ENCODE data around the gene HRCT1.

HRCT1 gene

DNA sequence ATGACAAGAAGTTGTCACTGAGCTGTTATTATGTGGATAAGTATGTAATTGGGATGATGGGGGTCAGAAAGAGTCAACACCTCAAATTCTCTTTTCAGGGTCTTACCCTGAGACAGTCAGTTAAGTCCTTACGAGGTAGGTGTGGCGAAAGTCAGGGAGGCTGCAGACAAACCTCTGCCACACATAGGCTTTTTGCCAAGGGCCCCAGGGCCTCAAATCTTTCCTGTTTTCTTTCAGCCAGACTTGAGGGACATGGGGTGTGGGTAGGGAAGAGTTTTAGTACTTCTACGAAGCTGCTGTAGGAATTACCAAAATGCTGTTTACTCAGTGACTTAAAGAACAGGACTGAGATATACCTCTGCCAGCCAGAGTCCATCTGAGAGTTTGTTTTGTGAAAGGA is 38.2 kb downstream of the HRCT1 start:
- no peak overlapping the region for H3K4me3 ChIP-seq (ENCODE audit: low read length)
- TF ChIP-seq, protein P1, sequence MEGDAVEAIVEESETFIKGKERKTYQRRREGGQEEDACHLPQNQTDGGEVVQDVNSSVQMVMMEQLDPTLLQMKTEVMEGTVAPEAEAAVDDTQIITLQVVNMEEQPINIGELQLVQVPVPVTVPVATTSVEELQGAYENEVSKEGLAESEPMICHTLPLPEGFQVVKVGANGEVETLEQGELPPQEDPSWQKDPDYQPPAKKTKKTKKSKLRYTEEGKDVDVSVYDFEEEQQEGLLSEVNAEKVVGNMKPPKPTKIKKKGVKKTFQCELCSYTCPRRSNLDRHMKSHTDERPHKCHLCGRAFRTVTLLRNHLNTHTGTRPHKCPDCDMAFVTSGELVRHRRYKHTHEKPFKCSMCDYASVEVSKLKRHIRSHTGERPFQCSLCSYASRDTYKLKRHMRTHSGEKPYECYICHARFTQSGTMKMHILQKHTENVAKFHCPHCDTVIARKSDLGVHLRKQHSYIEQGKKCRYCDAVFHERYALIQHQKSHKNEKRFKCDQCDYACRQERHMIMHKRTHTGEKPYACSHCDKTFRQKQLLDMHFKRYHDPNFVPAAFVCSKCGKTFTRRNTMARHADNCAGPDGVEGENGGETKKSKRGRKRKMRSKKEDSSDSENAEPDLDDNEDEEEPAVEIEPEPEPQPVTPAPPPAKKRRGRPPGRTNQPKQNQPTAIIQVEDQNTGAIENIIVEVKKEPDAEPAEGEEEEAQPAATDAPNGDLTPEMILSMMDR (conservative IDR thresholded peaks at IDR 0.05; ENCODE audit: low read length): no peak
- DNase-seq (ENCODE audit: low read depth): no peak

- H3K4me3 ChIP-seq (ENCODE audit: low read length): no peak overlapping the region
- DNase-seq (ENCODE audit: low read depth): no peak
- TF ChIP-seq, protein P1 (conservative IDR thresholded peaks at IDR 0.05; ENCODE audit: low read length): no peak
Observed at GRCh38 chr9:35944841-35945240, 38.8 kb downstream of the HRCT1 start.

GRCh38 chr9:35945341-35946018 is 39.5 kb downstream of the HRCT1 start:
- H3K4me3 ChIP-seq (ENCODE audit: low read length): no peak overlapping the region
- DNase-seq (ENCODE audit: low read depth): peak; percentile 86
- TF ChIP-seq, protein P1 (conservative IDR thresholded peaks at IDR 0.05; ENCODE audit: low read length): peak; percentile 96

DNA sequence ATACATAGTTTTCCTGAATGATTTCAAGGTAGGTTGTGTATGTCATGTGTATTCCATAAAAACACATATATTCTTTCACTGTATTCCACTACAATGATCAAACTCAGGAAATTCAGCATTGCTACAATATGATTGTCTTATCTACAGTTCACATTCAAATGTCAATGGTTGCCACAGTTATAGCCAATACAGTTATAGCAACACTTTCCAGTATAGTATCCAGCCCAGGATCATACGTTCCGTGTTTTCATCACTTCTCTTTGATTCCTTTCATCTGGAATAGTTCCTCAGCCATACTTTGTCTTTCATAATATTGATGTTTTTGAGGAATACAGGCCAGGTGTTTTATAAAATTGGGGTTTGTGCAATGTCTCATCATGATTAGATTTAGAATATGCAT is 42.4 kb downstream of the HRCT1 start:
- TF ChIP-seq, protein P1 (conservative IDR thresholded peaks at IDR 0.05; ENCODE audit: low read length): no peak
- no peak for DNase-seq (ENCODE audit: low read depth)
- H3K4me3 ChIP-seq (ENCODE audit: low read length): no peak overlapping the region

DNA sequence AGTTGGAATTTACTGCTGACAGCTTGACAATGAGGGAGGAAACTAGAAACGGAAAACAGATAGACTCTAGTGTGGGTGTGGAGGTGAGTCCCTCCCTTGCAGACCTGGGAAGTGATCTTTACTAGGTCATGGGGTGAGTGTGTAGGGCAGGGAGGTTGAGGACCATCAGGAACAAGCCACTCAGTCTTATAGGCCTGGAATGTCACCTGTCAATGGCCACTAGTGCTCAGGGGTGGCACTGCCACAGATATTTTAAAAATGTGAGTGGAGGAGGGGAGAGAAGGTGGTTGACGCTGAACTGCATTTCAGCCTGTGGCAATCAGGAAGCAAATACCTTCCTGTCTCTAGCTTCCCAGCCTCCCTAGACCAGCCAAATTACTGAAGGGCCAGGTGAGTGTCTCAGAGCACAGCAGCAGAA is 42.9 kb downstream of the HRCT1 start:
- no peak overlapping the region for H3K4me3 ChIP-seq (ENCODE audit: low read length)
- no peak for DNase-seq (ENCODE audit: low read depth)
- TF ChIP-seq, protein P1 (conservative IDR thresholded peaks at IDR 0.05; ENCODE audit: low read length): no peak

DNA sequence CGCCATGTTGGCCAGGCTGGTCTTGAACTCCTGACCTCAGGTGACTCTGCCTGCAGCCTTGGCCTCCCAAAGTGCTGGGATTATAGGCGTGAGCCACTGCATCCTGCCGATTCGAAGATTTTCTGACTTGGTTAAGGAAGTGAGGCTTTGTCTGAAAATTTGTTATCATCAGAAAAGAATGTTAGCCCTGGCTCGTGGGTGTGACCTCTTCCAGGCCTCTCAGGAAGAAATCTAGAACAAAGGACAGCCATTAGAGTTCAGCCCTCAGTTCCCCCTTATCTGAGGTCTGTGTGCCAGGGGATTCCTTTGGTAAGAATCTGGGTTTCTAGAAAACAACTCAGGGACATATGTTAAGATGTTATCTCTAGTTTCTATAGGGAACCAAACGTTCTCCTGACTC is 45.7 kb downstream of the HRCT1 start:
- TF ChIP-seq, protein P1 (conservative IDR thresholded peaks at IDR 0.05; ENCODE audit: low read length): no peak
- H3K4me3 ChIP-seq (ENCODE audit: low read length): no peak overlapping the region
- peak; percentile 66 for DNase-seq (ENCODE audit: low read depth)

GRCh38 chr9:35952526-35953191 is 46.7 kb downstream of the HRCT1 start:
- H3K4me3 ChIP-seq (ENCODE audit: low read length): no peak overlapping the region
- TF ChIP-seq, protein P1 (conservative IDR thresholded peaks at IDR 0.05; ENCODE audit: low read length): no peak
- DNase-seq (ENCODE audit: low read depth): no peak
